Karpas-422 (cell line): Measurements from ENCODE around the gene ARPP21. TPM values are rescaled to one million over a fixed set of nuclear protein-coding genes. Genes with fewer than 3 reads are reported as not detected.

Experiments used
- DNase-seq: peaks from one replicate; pipeline ENCODE4 v3.0.0-alpha.2; 2015
- H2AFZ ChIP-seq: fragments of 200-600 bp; sonication (generic); 2 replicates; pipeline ENCODE4 v1.6.1; 2014; ENCODE audit warnings: antibody characterized with exemption, low read length, mixed read lengths
- H3K27ac ChIP-seq: fragments of 200-600 bp; sonication (generic); 2 replicates; pipeline ENCODE4 v1.5.1; 2014; ENCODE audit warnings: mild to moderate bottlenecking, low read length, moderate library complexity
- H3K27me3 ChIP-seq: fragments of 200-600 bp; sonication (generic); 2 replicates; pipeline ENCODE4 v1.6.1; 2014; ENCODE audit warnings: low read length, mixed read lengths
- H3K36me3 ChIP-seq: fragments of 200-600 bp; sonication (generic); 2 replicates; pipeline ENCODE4 v1.6.1; 2014; ENCODE audit warnings: low read length, mixed read lengths; ENCODE audit not compliant: insufficient read depth
- H3K4me1 ChIP-seq: fragments of 200-600 bp; sonication (generic); 2 replicates; pipeline ENCODE4 v1.6.1; 2014; ENCODE audit warnings: mild to moderate bottlenecking, low read length, mixed read lengths
- H3K4me2 ChIP-seq: fragments of 200-600 bp; sonication (generic); 2 replicates; pipeline ENCODE4 v1.6.1; 2014; ENCODE audit warnings: low read length, low read depth, mild to moderate bottlenecking; ENCODE audit not compliant: poor library complexity, severe bottlenecking
- H3K4me3 ChIP-seq: fragments of 200-600 bp; sonication (generic); 2 replicates; pipeline ENCODE4 v1.5.1; 2014; ENCODE audit warnings: mild to moderate bottlenecking, antibody characterized with exemption, low read length, mixed read lengths
- H3K79me2 ChIP-seq: fragments of 200-600 bp; sonication (generic); 2 replicates; pipeline ENCODE4 v1.6.1; 2014; ENCODE audit warnings: mild to moderate bottlenecking, low read length, mixed read lengths
- H3K9ac ChIP-seq: fragments of 200-600 bp; sonication (generic); 2 replicates; pipeline ENCODE4 v1.6.0; 2014; ENCODE audit warnings: low read length
- H3K9me2 ChIP-seq: fragments of 200-600 bp; sonication (generic), shearing (Covaris generic); replicated peaks from 2 replicates; pipeline ENCODE4 v1.6.0; 2014; ENCODE audit warnings: mild to moderate bottlenecking, low read length, moderate library complexity; ENCODE audit not compliant: insufficient read depth
- H3K9me3 ChIP-seq: fragments of 300-700, 200-600 bp; sonication (generic); 2 replicates; pipeline ENCODE4 v1.6.1; 2014; ENCODE audit warnings: low read length, mixed read lengths
- H4K20me1 ChIP-seq: fragments of 200-600 bp; sonication (generic); 2 replicates; pipeline ENCODE4 v1.6.1; 2014; ENCODE audit warnings: mild to moderate bottlenecking, antibody characterized with exemption, low read length, low read depth; ENCODE audit not compliant: insufficient read depth
- total RNA-seq: library from RNA; depleted of rRNA; stranded (reverse); fragments of >200 nt; shearing (Covaris generic); gene quantifications from 2 replicates; pipeline ENCODE4 v1.2.3, GENCODE V29; 2014; ENCODE audit warnings: low replicate concordance

ARPP21 gene
- total RNA-seq, 1 experiment from 2014 or later, result not detected

GRCh38 chr3:35659768-35660167, 20.4 kb downstream of the ARPP21 start:
- Histone ChIP-seq H4K20me1 (no peaks in the 10 kb centered on the region), H3K4me3 (no peak overlapping the region), H3K9me2 (no peaks in the 10 kb centered on the region), H3K4me1 (no peaks in the 10 kb centered on the region), H3K27ac (no peak overlapping the region), H3K9me3 (no peaks in the 10 kb centered on the region), H3K27me3 (no peaks in the 10 kb centered on the region), H2AFZ (no peak overlapping the region), H3K79me2 (no peaks in the 10 kb centered on the region), H3K9ac (no peak overlapping the region), H3K36me3 (no peaks in the 10 kb centered on the region), H3K4me2 (no peak overlapping the region)
- peak; percentile 54 for DNase-seq

GRCh38 chr3:35663471-35663870, 24.1 kb downstream of the ARPP21 start:
- Histone ChIP-seq H3K36me3 (no peaks in the 10 kb centered on the region), H3K79me2 (no peaks in the 10 kb centered on the region), H3K9me2 (no peaks in the 10 kb centered on the region), H3K9ac (no peak overlapping the region), H4K20me1 (no peaks in the 10 kb centered on the region), H3K9me3 (no peaks in the 10 kb centered on the region), H2AFZ (no peak overlapping the region), H3K27me3 (no peaks in the 10 kb centered on the region), H3K27ac (no peak overlapping the region), H3K4me2 (no peak overlapping the region), H3K4me1 (no peaks in the 10 kb centered on the region), H3K4me3 (no peak overlapping the region)
- DNase-seq, result no peak

- Histone ChIP-seq H3K36me3 (no peaks in the 10 kb centered on the region), H2AFZ (no peak overlapping the region), H4K20me1 (no peaks in the 10 kb centered on the region), H3K27me3 (no peaks in the 10 kb centered on the region), H3K4me2 (no peak overlapping the region), H3K9ac (no peak overlapping the region), H3K9me3 (no peaks in the 10 kb centered on the region), H3K79me2 (no peaks in the 10 kb centered on the region), H3K9me2 (no peaks in the 10 kb centered on the region), H3K4me1 (no peaks in the 10 kb centered on the region), H3K4me3 (no peak overlapping the region), H3K27ac (no peak overlapping the region)
- no peak for DNase-seq
Measured at GRCh38 chr3:35664460-35664919, 25.2 kb downstream of the ARPP21 start.

- Histone ChIP-seq H3K36me3 (no peaks in the 10 kb centered on the region), H3K27ac (no peak overlapping the region), H3K4me1 (no peaks in the 10 kb centered on the region), H3K9ac (no peak overlapping the region), H3K9me3 (no peaks in the 10 kb centered on the region), H3K4me3 (no peak overlapping the region), H3K9me2 (no peaks in the 10 kb centered on the region), H3K4me2 (no peak overlapping the region), H4K20me1 (no peaks in the 10 kb centered on the region), H3K27me3 (no peaks in the 10 kb centered on the region), H2AFZ (no peak overlapping the region), H3K79me2 (no peaks in the 10 kb centered on the region)
- DNase-seq, result no peak
Measured at GRCh38 chr3:35665390-35666055, 26.2 kb downstream of the ARPP21 start.

- H2AFZ ChIP-seq, result no peak overlapping the region
- H3K4me2 ChIP-seq, result no peak overlapping the region
- H3K9ac ChIP-seq, result no peak overlapping the region
- no peaks in the 10 kb centered on the region for H3K27me3 ChIP-seq
- DNase-seq, result no peak
- no peaks in the 10 kb centered on the region for H3K4me1 ChIP-seq
- H3K27ac ChIP-seq, result no peak overlapping the region
- H3K9me3 ChIP-seq, result no peaks in the 10 kb centered on the region
- no peaks in the 10 kb centered on the region for H3K36me3 ChIP-seq
- no peaks in the 10 kb centered on the region for H4K20me1 ChIP-seq
- H3K4me3 ChIP-seq, result no peak overlapping the region
- no peaks in the 10 kb centered on the region for H3K79me2 ChIP-seq
- H3K9me2 ChIP-seq, result no peaks in the 10 kb centered on the region
Measured at GRCh38 chr3:35666888-35667287, 27.6 kb downstream of the ARPP21 start.

GRCh38 chr3:35670408-35670965, 31.2 kb downstream of the ARPP21 start:
- no peak overlapping the region for H3K4me2 ChIP-seq
- DNase-seq, result no peak
- no peaks in the 10 kb centered on the region for H4K20me1 ChIP-seq

GRCh38 chr3:35671483-35671882, 32.2 kb downstream of the ARPP21 start:
- Histone ChIP-seq H3K9me3 (no peaks in the 10 kb centered on the region), H3K4me3 (no peak overlapping the region), H3K27me3 (no peaks in the 10 kb centered on the region), H3K36me3 (no peaks in the 10 kb centered on the region), H3K79me2 (no peaks in the 10 kb centered on the region), H3K9ac (no peak overlapping the region), H2AFZ (no peak overlapping the region), H3K4me2 (no peak overlapping the region), H3K9me2 (no peaks in the 10 kb centered on the region), H3K4me1 (no peaks in the 10 kb centered on the region), H3K27ac (no peak overlapping the region), H4K20me1 (no peaks in the 10 kb centered on the region)
- no peak for DNase-seq

More at GRCh38 chr3:35670408-35670965, 31.2 kb downstream of the ARPP21 start:
- H3K36me3 ChIP-seq, result no peaks in the 10 kb centered on the region
- H3K9me3 ChIP-seq, result no peaks in the 10 kb centered on the region
- H3K4me3 ChIP-seq, result no peak overlapping the region
- H3K9ac ChIP-seq, result no peak overlapping the region
- H2AFZ ChIP-seq, result no peak overlapping the region
- H3K27ac ChIP-seq, result no peak overlapping the region
- no peaks in the 10 kb centered on the region for H3K4me1 ChIP-seq
- no peaks in the 10 kb centered on the region for H3K9me2 ChIP-seq
- H3K79me2 ChIP-seq, result no peaks in the 10 kb centered on the region
- H3K27me3 ChIP-seq, result no peaks in the 10 kb centered on the region

- no peak overlapping the region for H3K4me2 ChIP-seq
- H3K9me3 ChIP-seq, result no peaks in the 10 kb centered on the region
- H2AFZ ChIP-seq, result no peak overlapping the region
- H3K4me3 ChIP-seq, result no peak overlapping the region
- H3K79me2 ChIP-seq, result no peaks in the 10 kb centered on the region
- H3K4me1 ChIP-seq, result no peaks in the 10 kb centered on the region
- H3K9ac ChIP-seq, result no peak overlapping the region
- no peak overlapping the region for H3K27ac ChIP-seq
- H3K36me3 ChIP-seq, result no peaks in the 10 kb centered on the region
- H4K20me1 ChIP-seq, result no peaks in the 10 kb centered on the region
- no peak for DNase-seq
- no peaks in the 10 kb centered on the region for H3K27me3 ChIP-seq
- H3K9me2 ChIP-seq, result no peaks in the 10 kb centered on the region
Measured at GRCh38 chr3:35673017-35673416, 33.7 kb downstream of the ARPP21 start.
